ENCODE results near the gene MAML3.

Gene MAML3

GRCh38 chr4:139799615-139800014, 354.4 kb downstream of the MAML3 start:
- H3K4me3 ChIP-seq (replicated peaks in 1 of 2; ENCODE audit: low read depth in 2 of 2, low read length in 2 of 2), result no peak overlapping the region
- no peak for DNase-seq (ENCODE audit: low read depth in 2 of 2)
- TF ChIP-seq, protein P1, sequence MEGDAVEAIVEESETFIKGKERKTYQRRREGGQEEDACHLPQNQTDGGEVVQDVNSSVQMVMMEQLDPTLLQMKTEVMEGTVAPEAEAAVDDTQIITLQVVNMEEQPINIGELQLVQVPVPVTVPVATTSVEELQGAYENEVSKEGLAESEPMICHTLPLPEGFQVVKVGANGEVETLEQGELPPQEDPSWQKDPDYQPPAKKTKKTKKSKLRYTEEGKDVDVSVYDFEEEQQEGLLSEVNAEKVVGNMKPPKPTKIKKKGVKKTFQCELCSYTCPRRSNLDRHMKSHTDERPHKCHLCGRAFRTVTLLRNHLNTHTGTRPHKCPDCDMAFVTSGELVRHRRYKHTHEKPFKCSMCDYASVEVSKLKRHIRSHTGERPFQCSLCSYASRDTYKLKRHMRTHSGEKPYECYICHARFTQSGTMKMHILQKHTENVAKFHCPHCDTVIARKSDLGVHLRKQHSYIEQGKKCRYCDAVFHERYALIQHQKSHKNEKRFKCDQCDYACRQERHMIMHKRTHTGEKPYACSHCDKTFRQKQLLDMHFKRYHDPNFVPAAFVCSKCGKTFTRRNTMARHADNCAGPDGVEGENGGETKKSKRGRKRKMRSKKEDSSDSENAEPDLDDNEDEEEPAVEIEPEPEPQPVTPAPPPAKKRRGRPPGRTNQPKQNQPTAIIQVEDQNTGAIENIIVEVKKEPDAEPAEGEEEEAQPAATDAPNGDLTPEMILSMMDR (IDR thresholded peaks at IDR 0.05; ENCODE audit: low read depth, low read length), result no peak

- no peak overlapping the region for H3K4me3 ChIP-seq (replicated peaks in 1 of 2; ENCODE audit: low read depth in 2 of 2, low read length in 2 of 2)
- DNase-seq (ENCODE audit: low read depth in 2 of 2), result peak in 1 of 2 donors; percentile 17
- TF ChIP-seq, protein P1 (IDR thresholded peaks at IDR 0.05; ENCODE audit: low read depth, low read length), result no peak
Observed at GRCh38 chr4:139798456-139798855, 355.5 kb downstream of the MAML3 start.

DNA sequence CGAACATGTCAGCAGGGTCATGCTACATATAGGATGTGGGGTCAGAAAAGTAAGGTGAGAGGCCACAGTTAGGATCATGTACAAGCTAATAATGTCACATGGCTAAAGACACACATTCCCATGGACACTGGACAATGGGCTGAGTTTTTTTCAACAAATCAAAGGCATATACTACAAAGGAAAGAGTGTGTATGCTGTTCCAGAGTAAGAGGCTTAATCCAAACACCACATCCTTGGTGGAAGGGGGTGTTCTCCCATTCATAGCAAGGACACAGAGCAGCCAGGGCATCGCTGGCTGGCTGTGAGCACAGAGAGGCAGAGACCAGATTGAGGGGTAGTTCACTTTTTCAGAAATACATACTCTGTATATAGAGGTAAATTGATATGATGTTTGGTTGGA, 356.7 kb downstream of the MAML3 start:
- no peak overlapping the region for H3K4me3 ChIP-seq (replicated peaks in 1 of 2; ENCODE audit: low read depth in 2 of 2, low read length in 2 of 2)
- DNase-seq (ENCODE audit: low read depth in 2 of 2), result no peak
- TF ChIP-seq, protein P1 (IDR thresholded peaks at IDR 0.05; ENCODE audit: low read depth, low read length), result no peak

GRCh38 chr4:139795527-139796314, 358.3 kb downstream of the MAML3 start:
- H3K4me3 ChIP-seq (replicated peaks in 1 of 2; ENCODE audit: low read depth in 2 of 2, low read length in 2 of 2), result no peak overlapping the region
- DNase-seq (ENCODE audit: low read depth in 2 of 2), result no peak
- TF ChIP-seq, protein P1 (IDR thresholded peaks at IDR 0.05; ENCODE audit: low read depth, low read length), result no peak

- DNase-seq (ENCODE audit: low read depth in 2 of 2), result peak; percentile 22 to 62
- no peak overlapping the region for H3K4me3 ChIP-seq (replicated peaks in 1 of 2; ENCODE audit: low read depth in 2 of 2, low read length in 2 of 2)
- TF ChIP-seq, protein P1 (IDR thresholded peaks at IDR 0.05; ENCODE audit: low read depth, low read length), result no peak
Observed at GRCh38 chr4:139794158-139794954, 359.6 kb downstream of the MAML3 start.

DNA sequence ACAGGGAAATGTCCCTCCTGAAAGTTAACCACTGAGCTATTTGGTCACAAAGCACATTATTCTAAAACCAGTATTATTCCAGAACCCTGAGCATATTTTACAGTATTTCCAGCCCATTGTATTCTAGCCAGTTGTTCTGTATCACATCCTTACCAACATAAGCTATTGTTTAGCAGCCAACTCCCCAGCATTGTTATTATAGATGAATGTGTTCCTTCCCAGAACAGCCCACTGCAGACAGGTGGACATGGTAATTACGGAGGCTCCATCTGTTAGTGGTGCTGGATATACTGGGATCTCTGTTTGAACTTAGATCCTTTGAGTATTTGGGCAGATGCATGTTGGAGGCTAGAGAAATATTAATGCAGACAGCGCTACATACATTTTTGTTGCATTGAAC, 362.3 kb downstream of the MAML3 start:
- TF ChIP-seq, protein P1 (IDR thresholded peaks at IDR 0.05; ENCODE audit: low read depth, low read length), result no peak
- peak in 1 of 2 donors; percentile 49 for DNase-seq (ENCODE audit: low read depth in 2 of 2)
- H3K4me3 ChIP-seq (replicated peaks in 1 of 2; ENCODE audit: low read depth in 2 of 2, low read length in 2 of 2), result no peak overlapping the region
